ENCODE results near the gene BRME1.

BRME1 gene

DNA sequence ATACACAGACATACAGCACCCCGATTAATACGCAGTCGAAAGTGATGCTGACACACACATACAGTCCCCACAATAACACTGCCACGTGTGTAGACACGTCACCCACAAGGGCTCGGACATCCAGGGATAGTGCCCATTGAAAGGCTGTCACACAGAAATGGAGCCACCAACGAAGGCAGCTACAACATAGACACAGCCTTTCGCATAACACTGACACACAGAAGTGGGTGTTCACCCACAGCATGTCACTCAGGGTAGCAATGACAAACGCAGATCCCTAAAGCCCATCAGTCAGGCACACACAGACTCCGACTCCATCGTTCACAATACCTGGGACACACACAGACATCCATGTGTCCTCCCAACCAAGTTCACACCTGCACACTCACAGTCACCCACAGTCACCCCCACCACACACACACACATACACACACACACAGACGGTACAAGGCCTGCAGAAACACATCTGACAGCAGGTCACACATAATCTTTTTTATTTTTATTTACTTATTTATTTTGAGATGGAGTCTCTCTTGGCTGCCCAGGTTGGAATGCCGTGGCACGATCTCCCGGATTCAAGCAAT lies 39.4 kb downstream of the BRME1 start:
- no peak overlapping the region for H3K4me3 ChIP-seq (ENCODE audit: low read depth, low read length)
- TF ChIP-seq, protein P1, sequence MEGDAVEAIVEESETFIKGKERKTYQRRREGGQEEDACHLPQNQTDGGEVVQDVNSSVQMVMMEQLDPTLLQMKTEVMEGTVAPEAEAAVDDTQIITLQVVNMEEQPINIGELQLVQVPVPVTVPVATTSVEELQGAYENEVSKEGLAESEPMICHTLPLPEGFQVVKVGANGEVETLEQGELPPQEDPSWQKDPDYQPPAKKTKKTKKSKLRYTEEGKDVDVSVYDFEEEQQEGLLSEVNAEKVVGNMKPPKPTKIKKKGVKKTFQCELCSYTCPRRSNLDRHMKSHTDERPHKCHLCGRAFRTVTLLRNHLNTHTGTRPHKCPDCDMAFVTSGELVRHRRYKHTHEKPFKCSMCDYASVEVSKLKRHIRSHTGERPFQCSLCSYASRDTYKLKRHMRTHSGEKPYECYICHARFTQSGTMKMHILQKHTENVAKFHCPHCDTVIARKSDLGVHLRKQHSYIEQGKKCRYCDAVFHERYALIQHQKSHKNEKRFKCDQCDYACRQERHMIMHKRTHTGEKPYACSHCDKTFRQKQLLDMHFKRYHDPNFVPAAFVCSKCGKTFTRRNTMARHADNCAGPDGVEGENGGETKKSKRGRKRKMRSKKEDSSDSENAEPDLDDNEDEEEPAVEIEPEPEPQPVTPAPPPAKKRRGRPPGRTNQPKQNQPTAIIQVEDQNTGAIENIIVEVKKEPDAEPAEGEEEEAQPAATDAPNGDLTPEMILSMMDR (IDR thresholded peaks at IDR 0.05; ENCODE audit: borderline replicate concordance, insufficient read depth, low read depth, low read length) = no peak

DNA sequence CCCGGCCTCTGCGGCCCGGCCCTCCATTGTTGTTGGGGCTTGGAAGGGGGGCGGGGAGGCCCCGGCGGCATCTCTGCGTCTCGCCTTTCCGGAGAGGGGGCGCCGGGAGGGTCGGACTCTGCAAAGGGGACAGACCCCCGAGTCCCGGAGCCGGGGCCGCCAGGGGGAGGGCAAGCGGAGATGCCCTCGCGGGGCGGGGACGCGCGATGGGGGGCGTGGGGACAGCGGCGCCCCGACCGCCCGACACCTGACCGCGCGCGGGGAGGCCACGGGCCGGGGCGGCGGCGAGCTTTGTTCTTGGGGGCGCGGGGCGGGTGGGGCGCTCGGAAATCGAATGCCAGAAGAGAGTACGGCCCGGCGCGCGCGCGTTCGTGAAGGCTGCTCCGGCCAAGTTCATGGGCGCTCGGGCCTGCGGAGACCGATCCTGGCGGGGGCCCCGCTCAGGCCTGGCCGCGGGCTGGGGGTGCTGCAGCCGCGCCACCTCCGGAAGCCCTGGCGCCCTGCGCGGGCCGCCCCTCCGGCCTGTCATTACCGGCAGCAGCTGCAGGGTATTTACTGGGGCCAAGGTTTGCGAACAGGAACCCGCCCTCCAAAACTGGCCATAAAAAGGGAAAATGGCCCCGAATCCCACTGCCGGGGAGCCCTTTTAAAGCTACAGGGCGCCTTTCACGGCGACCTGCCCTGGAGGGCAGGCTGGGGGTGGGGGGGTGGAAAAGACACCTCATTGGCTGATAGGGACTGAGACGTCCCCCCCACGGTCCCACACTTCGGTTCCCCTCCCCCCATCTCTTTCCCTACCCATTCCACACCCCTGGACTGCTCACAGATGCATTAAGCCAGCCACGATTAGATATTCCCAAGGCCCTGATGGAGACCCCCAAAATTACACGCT lies 40.1 kb downstream of the BRME1 start:
- TF ChIP-seq, protein P1 (IDR thresholded peaks at IDR 0.05; ENCODE audit: borderline replicate concordance, insufficient read depth, low read depth, low read length) = no peak
- H3K4me3 ChIP-seq (ENCODE audit: low read depth, low read length) = peak overlapping the region; percentile 45

DNA sequence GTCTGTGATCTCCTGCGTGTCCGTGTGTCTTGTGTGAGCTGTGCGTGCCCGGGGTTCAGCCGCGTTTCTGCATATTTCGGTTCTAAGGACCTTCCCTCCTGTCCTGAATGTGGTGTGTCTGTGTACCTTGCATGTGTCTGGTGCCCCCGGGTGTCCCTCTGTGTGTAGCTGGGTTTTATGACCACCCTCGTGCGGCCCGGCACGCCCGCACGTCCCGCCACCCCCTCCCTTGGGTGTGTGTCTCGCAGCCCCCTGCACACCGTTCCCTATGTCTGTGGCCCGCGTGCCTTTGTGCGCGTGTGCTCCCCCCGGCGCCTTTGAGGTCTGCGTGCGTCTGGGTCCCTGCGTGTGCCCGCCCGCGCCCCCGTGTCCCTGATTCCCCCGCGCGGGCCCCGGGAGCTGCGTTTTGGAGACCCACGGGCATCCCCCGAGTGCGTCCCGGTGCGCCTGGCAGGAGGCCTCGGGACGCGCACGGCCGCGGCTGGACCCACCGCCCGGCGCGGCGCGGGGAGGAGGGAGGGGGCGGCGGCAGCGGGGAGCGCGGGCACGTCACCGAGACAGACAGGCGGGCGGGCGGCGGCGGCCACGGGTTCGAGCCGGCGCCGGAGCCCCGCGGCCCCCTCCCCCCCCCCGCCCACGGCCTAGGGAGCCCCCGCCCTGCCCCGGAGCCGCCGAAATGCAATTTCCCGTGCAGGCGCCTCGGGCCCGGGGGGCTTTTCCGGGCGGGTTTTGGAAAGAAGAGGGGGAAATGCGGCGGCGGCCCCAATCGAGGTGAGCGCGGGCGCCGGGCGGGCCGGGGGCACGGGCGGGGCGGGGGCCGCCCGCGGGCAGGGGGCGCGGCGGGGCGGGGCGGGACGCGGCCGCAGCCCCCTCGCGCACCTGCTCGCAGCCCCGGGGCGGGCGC lies 41.0 kb downstream of the BRME1 start:
- peak overlapping the region; percentile 45 for H3K4me3 ChIP-seq (ENCODE audit: low read depth, low read length)

DNA sequence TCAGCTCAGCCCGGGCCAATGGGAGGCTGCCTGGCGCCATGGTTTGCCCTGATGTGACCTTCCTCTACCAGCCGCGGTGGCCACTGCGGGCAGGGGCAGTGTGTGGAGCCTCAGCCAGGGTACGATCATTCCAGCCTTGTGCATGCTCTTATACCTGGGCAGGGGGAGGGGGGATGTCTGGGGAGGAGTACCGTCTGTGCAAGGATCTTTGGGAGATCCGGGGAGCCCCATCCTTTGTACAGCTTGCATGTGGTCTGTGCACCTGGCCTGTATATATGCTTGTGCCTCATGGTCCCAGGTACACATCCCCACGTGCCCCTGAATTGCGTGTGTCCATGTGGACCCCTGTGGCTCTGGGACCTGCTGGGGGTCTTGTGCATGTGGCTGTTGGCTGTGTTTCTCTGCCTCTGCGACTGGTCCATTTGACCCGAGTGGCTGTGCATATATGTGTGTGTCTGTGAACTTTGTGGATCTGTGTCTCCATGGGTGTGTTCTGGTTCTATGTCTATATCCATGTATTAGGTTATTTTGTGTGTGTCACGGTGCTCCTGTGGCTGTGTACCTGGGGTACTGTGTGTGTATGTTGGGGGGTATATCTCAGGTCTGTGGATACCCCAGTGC lies 41.8 kb downstream of the BRME1 start:
- TF ChIP-seq, protein P1 (IDR thresholded peaks at IDR 0.05; ENCODE audit: borderline replicate concordance, insufficient read depth, low read depth, low read length) = no peak
- H3K4me3 ChIP-seq (ENCODE audit: low read depth, low read length) = no peak overlapping the region

More for the DNA sequence above, 41.0 kb downstream of the BRME1 start:
- TF ChIP-seq, protein P1 (IDR thresholded peaks at IDR 0.05; ENCODE audit: borderline replicate concordance, insufficient read depth, low read depth, low read length) = no peak

DNA sequence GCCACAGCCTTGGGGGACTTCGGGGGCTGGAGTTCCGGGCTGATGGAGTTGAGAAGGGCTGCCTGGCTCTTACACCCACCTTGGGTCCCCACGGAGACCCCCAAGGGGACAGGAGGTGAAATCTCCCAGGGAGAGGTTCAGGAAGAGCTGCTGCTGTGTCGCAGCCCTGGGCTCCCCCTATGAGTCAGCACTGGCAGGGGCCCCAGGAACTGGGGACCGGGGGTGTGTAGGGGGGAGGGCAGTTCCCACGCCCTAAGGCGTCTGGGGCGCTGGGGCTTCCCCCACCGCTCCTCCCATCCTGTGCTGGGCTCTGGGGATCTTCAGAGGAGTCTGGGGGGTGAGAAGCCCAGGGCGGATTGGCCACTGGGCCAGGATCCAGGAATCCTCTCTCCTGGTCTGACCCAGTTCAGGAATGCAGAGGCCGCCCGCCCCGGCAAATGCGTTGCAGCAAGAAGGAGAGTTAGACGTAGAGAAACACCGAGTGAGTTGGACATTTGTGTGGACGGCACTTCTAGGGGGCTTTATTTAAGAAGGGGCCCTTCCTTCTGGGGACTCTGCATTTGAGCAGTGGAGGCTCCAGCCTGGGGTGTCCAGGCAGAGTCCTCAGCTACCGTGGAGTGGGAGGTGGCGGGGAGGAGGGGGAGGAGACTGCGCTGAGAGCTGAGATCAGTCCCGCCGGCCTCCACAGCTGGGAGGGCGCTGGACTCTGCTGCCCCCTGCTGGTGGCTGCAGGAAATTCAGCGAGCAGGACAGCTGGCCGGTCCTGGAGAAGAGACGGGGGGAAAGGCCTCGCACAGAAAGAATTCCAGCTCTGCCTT lies 44.0 kb downstream of the BRME1 start:
- peak overlapping the region; percentile 56 for H3K4me3 ChIP-seq (ENCODE audit: low read depth, low read length)
- TF ChIP-seq, protein P1 (IDR thresholded peaks at IDR 0.05; ENCODE audit: borderline replicate concordance, insufficient read depth, low read depth, low read length) = peak; percentile 93

DNA sequence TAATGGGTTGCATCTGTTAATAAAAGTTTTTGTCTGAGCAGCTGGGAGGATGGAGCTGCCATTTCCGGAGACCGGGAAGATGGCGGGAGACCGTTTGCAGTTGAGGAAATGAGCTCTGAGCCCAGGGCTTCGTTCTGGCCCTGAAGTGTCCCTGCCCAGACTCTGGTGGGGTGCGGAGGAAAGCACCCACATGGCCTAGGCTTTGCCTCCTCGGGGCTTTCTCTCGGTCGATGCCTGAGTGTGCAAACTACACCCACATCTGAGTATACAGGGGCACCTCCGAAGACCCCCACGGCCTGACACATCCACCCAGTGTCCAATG lies 44.6 kb downstream of the BRME1 start:
- TF ChIP-seq, protein P1 (IDR thresholded peaks at IDR 0.05; ENCODE audit: borderline replicate concordance, insufficient read depth, low read depth, low read length) = no peak
- H3K4me3 ChIP-seq (ENCODE audit: low read depth, low read length) = peak overlapping the region; percentile 56
